Activated CD4-positive, alpha-beta T cell treated with anti-CD3 and anti-CD28 coated beads, Interleukin-2, amount 50 U/mL, for 48 hours (primary cell): Measurements from ENCODE around the gene SLC4A5.
A peak's percentile ranks its signal among the peaks of the same experiment; 100 is the strongest.
"Not testable (repeated sequence)": the region's sequence is repeated elsewhere in the genome, so short reads cannot be mapped to it uniquely, and the experiment has no call there.

Source experiments
- DNase-seq, 2 experiments: peaks; one replicate each; pipeline ENCODE4 v3.0.0-alpha.2; 2020

The SLC4A5 gene

DNA sequence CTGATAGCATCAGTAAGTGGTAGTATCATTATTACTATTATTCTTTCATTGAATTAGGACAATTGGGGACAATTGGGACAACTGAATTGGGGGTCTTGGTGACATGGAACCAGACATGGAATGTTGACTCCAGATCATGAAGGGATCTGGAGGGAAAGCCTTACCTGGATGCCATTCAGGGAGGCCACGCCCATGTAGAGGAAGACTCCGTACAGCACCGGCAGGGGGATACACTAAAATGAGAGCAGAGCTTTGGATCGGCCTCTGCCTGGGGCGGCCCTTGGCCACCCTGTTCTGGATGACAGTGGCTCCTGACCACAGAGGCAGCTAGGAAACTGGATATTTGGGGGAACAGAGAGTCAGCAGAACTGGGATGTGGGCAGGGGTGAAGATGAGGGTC lies 115.6 kb downstream of the SLC4A5 start:
- DNase-seq, result no peak

- DNase-seq, result no peak
These were observed 116.5 kb downstream of the SLC4A5 start for GRCh38 chr2:74226648-74227213.

DNA sequence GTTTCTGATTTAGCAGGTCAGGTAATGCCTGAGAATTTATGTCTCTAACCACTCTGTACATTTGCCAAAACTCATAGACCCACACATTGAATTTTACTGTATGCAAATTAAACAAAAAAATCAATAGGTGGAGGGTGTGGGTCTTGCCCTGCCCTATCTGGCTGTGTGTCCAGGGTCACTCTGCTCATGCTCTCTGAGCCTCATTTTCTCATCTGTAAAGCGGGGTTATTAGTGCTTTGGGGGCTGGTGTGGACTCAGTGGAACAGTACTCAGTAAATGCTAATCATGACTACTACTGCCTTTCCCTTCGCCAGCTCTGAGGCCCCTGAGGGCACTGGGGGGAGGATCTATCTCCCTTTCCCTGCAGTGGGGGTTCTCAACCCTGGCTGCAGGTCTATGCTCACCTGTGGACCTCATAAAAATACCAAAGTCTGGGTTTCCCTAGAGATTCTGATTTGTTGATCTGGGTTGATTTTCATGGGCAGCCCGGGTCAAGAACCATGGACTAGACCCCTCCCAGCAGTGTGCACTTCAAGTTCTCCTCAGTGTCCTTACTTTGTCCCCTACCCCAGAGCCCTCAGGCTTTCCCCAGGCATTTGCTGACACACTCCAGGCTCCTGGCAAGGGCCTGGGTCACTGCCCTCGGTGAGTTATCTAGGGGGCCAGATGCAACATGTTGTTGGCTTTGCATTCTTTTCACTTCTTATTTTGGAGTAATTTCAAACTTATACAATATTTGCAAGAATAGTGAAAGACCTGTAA lies 117.3 kb downstream of the SLC4A5 start:
- no peak for DNase-seq

DNA sequence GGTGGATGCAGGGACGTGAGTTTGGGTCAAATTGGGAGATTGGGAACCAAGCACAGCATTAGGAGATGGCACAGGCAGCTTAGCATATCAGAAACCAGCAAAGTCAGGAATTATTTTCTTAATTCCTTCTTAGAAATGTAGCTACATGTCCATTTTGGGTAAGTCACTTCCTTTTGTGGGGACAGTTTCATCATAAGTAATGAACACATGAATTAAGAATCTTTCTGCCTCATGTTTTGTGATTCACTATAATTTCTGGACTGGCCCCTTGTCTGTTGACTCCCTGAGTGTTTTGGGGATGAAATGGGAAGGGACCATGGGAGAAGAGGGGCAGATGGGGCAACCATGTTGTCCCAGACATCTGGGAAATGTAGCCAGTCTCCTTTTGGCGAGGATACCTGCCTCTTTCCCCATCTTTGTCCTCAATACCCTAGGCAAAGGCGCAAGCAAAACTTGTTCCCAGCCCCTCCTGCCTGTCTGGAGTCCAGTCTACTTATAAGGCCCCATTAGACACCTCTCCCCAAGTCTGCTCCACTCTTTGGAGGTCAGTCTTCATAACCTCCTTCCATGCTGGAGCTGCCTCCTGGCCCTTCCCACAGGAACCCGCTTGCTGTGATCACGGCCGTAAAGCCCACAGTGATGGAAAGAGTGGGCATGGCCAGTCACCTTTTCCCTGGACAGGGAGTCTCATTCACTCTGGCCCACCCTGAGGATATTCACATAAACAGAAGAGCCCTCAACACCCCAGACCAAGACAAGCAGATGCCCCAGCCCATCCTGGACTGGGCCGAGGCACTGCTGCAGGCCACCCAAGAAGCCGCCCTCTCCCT lies 119.1 kb downstream of the SLC4A5 start:
- DNase-seq, result no peak

- no peak for DNase-seq
These were observed 120.9 kb downstream of the SLC4A5 start for GRCh38 chr2:74222300-74222650.

DNA sequence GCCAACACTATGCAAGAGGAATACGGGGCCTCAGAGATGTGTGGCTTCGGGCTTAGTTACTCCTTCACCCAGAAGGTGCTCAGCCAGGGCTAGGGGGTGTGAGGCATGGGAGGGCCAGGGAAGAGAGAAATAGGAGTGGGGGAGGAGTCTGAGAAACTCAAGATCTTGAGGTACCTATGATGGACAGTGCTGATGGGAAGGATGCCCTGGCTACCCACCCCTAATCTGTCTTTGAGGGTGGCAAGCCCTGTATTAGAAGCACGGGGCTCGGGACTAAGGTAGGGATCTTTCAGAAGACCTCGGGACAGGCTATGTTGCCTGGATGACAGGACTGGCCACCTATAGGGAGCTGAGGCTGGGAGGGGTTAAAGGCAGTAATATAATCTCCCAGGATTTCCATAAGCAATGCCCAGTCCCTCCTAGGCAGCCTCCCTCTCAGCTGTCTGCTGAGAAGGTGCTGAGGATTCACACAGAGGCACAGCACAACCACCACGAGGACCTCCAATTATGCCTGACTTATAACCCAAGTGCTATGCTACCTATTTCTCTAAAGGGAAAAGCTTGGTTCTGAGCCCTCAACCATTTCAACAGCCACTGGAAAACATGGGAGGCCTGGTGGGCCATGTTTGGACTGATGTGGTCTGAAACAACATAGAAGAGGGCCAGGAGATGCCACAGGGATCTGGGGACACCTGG lies 121.5 kb downstream of the SLC4A5 start:
- no peak for DNase-seq

DNA sequence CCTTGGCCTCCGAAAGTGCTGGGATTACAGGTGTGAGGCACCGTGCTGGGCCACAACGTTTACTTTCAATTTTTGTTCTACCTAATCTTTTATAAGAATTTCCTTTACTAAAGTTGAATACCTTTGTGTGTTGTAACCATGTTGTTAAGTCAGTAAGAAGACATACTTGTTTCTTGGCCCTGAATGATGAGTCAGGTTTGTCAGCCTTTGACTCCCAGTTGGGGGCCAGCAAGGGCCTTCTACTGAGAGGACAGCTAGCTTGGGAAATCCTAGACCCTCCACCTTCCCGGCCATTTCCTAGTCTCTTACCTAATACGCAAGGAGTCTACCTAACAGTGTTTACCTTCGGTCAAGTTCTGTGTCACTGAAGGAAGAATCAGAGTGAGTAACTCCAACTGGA lies 122.1 kb downstream of the SLC4A5 start:
- DNase-seq, result no peak

DNA sequence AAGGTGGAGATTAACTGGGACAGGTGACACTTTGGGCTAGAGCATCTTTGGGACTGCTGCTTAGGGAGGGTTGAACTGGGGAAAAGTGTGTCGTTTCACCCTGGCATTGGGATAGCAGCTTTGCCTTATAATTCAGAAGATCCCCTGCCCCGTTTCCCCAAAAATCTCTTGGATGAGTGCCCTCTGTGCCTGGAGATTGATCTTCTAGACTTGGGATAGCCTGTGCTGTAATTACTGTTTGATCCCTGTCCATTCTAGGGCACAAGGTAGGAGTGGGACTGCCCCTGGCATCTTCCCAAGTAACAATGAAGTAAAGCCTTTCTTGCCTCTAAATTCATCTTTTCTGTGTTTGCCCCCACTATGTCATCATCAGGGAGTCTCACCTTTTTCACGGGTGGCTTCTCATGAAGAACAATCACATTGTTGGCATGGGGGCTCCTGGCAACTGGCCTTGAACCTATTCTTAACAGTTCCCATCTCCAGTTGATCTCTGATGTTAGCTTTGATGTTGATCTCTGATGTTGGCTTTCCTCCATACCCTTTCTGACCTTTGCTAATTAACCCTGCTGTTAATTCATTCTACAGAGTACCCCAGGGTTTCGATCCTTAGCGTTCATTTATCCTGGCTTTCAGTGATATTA lies 123.2 kb downstream of the SLC4A5 start:
- DNase-seq, result no peak

DNA sequence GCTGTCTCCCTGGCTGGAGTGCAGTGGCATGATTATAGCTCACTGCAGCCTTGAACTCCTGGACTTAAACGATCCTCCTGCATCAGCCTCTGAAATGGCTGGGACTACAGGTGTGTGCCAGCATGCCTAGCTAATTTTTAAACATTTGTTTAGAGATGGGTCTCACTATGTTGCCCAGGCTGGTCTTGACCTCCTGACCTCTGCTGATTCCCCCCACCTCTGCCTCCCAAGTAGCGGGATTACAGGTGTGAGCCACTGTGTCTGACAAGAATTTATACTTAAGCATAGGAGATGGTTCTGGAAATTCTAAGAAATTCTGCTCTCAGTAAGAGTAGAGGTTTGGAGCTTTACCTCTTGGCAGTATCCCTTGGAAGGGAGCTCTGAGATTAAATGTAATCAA lies 126.6 kb downstream of the SLC4A5 start:
- DNase-seq, result no peak

GRCh38 chr2:74215771-74216170 lies 127.4 kb downstream of the SLC4A5 start:
- DNase-seq, result not testable (repeated sequence)

GRCh38 chr2:74212702-74213410 lies 130.4 kb downstream of the SLC4A5 start:
- DNase-seq, result no peak

DNA sequence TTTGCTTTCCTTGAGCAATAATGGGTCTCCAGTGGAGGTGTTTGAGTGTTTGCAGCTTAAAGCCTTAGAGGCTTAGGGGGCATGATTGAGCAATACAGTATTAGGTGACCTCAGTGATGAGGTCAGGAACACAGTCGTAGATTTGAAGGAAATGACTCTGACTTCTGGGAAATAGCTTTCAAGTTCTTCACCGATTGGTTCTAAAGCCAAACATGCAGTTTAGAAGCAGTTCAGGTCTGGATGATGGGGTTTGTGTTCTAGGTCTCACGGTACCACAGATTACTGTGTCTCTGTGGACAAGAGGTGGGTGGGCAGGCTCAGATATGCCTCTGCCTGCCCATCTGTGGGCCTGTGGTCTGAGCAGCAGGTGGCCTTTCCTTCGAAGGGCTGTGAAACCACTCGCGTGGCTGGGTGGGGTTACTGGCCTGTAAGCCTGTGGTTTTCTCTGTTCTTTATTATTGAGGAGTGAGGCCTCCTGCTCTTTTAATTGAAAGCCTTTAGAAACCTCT lies 137.0 kb downstream of the SLC4A5 start:
- DNase-seq, result peak; percentile 40 to 49

DNA sequence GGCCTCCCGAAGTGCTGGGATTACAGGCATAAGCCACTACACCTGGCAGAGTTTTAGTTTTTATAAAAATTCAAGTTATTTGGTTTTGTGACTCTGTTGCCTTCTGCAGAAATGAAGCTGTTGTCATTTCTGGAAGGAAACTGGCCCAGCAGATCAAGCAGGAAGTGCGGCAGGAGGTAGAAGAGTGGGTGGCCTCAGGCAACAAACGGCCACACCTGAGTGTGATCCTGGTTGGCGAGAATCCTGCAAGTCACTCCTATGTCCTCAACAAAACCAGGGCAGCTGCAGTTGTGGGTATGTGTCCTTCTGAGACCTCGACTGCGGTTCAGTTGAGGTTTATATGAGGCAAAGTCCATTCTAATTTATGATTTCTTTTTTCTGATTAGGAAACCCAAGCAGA lies 137.6 kb downstream of the SLC4A5 start:
- DNase-seq, result peak; percentile 32 to 45

DNA sequence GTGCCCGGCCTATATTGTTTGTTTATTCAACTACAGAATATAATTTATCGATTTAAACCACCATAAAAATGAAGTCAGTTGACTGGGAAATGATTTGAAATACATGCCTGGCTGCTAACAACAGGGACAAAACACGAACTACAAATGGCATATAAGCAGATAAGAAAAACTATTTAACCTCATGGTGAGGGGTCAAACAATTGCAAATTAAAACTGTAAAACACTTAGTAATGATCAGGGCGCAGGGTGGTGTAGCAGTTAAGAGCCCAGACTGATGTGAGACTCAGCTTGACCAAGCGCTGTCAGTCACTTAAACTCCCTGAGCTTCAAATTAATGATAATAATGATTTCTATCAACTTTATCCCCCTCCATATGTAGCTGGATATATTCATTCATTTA lies 138.1 kb downstream of the SLC4A5 start:
- DNase-seq, result no peak

- no peak for DNase-seq
These were observed 138.8 kb downstream of the SLC4A5 start for GRCh38 chr2:74204436-74204835.

DNA sequence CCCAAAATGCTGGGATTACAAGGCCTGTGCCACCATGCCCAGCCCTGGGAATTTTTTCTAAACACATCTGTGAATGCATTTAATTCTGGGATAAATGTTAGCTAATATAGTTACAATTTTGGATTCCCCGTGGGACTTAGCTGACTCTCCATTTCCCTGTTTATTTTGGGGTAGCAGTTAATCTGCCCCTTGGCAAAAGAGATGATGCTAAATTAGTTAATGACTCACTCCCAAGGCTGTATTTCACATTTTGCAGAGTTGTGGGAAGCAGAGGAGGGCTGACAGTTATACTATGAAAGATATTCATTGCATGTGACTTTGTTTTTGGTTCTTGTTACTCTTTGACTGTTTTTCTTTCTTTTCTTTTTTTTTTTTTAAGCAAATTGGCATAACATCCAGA lies 141.6 kb downstream of the SLC4A5 start:
- DNase-seq, result no peak

DNA sequence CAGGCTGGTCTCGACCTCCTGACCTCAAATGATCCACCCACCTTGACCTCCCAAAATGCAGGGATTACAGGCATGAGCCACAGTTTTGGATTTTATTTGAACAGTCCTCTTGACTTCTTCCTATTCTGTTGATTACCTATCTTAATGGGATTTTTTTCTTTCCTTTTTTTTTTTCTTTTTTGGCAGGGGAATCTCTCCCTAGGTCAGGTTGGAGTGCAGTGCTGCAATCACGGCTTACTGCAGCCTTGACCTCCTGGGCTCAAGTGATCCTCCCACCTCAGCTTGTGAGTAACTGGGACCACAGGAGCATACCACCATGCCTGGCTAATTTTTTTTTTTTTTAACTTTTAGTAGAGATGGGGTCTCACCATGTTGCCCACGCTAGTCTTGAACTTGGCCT lies 142.0 kb downstream of the SLC4A5 start:
- no peak for DNase-seq

DNA sequence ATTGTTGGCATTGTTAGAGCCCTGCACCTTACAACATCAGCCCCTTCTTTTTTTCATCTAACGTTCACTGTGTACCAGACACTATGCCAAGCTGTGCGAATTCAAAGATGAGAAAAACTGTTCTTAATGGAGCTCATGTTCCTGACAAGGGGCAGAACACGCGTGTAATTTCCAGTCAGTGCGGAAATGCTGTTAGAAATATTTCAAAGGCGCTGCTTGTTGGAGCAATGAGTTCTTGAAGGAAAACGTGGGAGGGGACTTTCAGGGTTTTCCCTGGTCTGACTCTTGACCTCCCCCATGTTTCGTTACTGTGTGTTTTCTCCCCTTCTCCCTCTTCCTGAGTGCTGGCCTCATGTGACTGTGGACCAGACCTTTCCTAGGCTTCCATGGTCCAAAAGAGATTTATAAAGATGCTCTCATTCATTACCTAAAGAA lies 143.3 kb downstream of the SLC4A5 start:
- peak; percentile 45 to 49 for DNase-seq

- peak in 1 of 2 experiments; percentile 16 for DNase-seq
These were observed 143.9 kb downstream of the SLC4A5 start for GRCh38 chr2:74199275-74199701.

DNA sequence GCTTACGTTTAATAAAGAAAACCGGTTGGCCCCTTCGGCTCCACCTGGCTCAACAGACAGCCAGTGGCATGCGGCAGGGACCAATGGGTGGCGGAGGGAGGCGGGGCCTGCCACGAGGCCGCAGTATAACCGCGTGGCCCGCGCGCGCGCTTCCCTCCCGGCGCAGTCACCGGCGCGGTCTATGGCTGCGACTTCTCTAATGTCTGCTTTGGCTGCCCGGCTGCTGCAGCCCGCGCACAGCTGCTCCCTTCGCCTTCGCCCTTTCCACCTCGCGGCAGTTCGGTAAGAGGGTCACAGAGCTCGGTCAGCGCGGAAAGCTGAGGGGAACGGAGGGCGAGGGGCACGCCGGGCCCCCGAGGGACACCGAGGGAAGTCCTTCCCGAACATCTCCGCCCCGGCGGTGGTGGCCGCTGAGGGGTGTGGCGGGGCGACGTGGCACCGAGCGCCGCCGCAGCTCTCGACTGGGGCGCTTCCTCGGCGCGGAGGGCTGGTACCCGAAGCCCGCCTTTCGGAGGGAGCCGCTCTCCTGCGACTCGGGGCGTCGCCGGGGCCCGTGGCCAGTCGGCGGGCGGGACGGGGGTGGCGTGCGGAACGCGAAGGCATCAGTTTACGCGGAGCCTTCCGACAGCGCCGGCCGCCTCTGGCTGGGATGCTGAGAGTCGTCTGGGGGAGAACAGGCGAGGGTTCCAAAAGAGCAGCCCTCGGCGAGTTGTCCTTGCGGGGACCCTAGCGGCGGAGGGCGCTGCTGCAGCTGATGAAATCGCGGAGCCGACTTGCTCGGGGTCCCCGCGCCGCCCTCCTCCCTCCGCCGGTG lies 144.5 kb downstream of the SLC4A5 start, which contains the start of gene MTHFD2:
TSS of gene MTHFD2 (plus strand) at position 155 of the 814 bp plus-strand sequence. CDS start at position 182, 27 bp downstream.
- peak; percentile 92 to 94 for DNase-seq

GRCh38 chr2:74198023-74198460 lies 145.2 kb downstream of the SLC4A5 start:
- no peak for DNase-seq
